Epidermal melanocyte (primary cell): ENCODE measurements around the gene TXNRD2.
"Not testable (repeated sequence)": the region's sequence is repeated elsewhere in the genome, so short reads cannot be mapped to it uniquely, and the experiment has no call there.

ENCODE experiments used
- DNase-seq: peaks from one replicate; pipeline ENCODE4 v3.0.0; 2011; ENCODE audit warnings: low spot score; ENCODE audit not compliant: insufficient read length

Gene TXNRD2

GRCh38 chr22:19890502-19891316 is 50.9 kb downstream of the TXNRD2 start:
- DNase-seq: no peak

- DNase-seq: no peak
These were observed 51.7 kb downstream of the TXNRD2 start for GRCh38 chr22:19889951-19890350.

GRCh38 chr22:19888131-19888746 is 53.4 kb downstream of the TXNRD2 start:
- no peak for DNase-seq

- DNase-seq: no peak
These were observed 54.2 kb downstream of the TXNRD2 start for GRCh38 chr22:19887256-19887985.

GRCh38 chr22:19886605-19887255 is 54.9 kb downstream of the TXNRD2 start:
- no peak for DNase-seq

GRCh38 chr22:19885841-19886592 is 55.6 kb downstream of the TXNRD2 start:
- no peak for DNase-seq

GRCh38 chr22:19884954-19885751 is 56.5 kb downstream of the TXNRD2 start:
- DNase-seq: no peak

- no peak for DNase-seq
These were observed 57.3 kb downstream of the TXNRD2 start for GRCh38 chr22:19884161-19884953.

- DNase-seq: not testable (repeated sequence)
These were observed 58.2 kb downstream of the TXNRD2 start for GRCh38 chr22:19883446-19883845.

GRCh38 chr22:19882446-19883381 is 58.9 kb downstream of the TXNRD2 start:
- no peak for DNase-seq

- peak; percentile 98 for DNase-seq
These were observed 60.6 kb downstream of the TXNRD2 start for GRCh38 chr22:19880786-19881569.

- no peak for DNase-seq
These were observed 61.4 kb downstream of the TXNRD2 start for GRCh38 chr22:19879992-19880785.

- DNase-seq: no peak
These were observed 62.0 kb downstream of the TXNRD2 start for GRCh38 chr22:19879643-19879991.

- no peak for DNase-seq
These were observed 62.4 kb downstream of the TXNRD2 start for GRCh38 chr22:19879246-19879570.

- DNase-seq: no peak
These were observed 63.0 kb downstream of the TXNRD2 start for GRCh38 chr22:19878461-19879245.
